Fibroblast of villous mesenchyme (primary cell): Measurements from ENCODE around the gene SLMAP. TPM values are rescaled to one million over a fixed set of nuclear protein-coding genes. Genes with fewer than 3 reads are reported as not detected.

ENCODE experiments used
- DNase-seq: peaks from one replicate; pipeline ENCODE4 v3.0.0-alpha.2; 2010; ENCODE audit warnings: low read depth
- H3K4me3 ChIP-seq: 2 replicates; pipeline ENCODE4 v1.5.1; 2011; ENCODE audit warnings: low read depth, mild to moderate bottlenecking, low read length
- total RNA-seq: library from RNA; depleted of rRNA; stranded (reverse); fragments of >200 nt; gene quantifications from 2 replicates; pipeline ENCODE4 v1.2.3, GENCODE V29; 2012
- TF ChIP-seq, protein P1 (sequence below): IDR thresholded peaks from 2 replicates; pipeline ENCODE4 v1.5.1; 2012; ENCODE audit warnings: low read depth, mild to moderate bottlenecking, low read length; ENCODE audit not compliant: insufficient read depth

SLMAP gene
- total RNA-seq, 1 donor = 77.3 TPM

GRCh38 chr3:57953576-57953975 lies 197.5 kb downstream of the SLMAP start:
- TF ChIP-seq, protein P1, sequence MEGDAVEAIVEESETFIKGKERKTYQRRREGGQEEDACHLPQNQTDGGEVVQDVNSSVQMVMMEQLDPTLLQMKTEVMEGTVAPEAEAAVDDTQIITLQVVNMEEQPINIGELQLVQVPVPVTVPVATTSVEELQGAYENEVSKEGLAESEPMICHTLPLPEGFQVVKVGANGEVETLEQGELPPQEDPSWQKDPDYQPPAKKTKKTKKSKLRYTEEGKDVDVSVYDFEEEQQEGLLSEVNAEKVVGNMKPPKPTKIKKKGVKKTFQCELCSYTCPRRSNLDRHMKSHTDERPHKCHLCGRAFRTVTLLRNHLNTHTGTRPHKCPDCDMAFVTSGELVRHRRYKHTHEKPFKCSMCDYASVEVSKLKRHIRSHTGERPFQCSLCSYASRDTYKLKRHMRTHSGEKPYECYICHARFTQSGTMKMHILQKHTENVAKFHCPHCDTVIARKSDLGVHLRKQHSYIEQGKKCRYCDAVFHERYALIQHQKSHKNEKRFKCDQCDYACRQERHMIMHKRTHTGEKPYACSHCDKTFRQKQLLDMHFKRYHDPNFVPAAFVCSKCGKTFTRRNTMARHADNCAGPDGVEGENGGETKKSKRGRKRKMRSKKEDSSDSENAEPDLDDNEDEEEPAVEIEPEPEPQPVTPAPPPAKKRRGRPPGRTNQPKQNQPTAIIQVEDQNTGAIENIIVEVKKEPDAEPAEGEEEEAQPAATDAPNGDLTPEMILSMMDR = no peak
- no peak overlapping the region for H3K4me3 ChIP-seq
- DNase-seq = no peak

DNA sequence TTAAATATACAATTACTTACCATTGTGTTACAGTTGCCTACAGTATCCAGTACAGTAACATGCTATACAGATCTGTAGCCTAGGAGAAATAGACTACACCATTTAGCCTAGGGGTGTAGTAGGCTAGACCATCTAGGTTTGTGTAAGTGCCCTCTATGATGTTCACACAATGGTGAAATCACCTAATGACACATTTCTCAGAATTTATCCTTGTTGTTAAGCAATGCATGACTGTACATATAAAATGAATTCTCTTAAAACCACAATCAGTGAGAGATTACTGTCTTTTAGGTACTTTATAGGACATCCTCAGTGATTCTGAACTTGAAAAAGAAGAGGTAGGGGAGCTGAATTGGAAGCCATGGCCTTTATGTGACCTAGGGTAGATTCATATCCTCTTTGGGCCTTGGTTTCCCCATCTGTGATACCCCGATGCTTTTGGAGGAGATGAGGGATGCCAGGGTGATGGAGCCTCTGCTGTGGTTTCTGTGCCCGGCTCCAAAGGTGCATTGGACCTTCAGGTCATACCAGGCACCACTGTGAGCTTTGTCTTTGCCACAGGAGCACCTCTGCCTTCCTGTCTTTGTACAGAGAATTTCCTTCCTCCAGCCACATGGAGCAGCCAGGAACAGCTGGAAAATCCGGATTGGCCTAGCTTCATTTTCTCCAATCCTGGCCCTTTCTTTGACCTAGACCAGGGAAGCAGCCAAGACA lies 200.2 kb downstream of the SLMAP start:
- TF ChIP-seq, protein P1 = no peak
- no peak overlapping the region for H3K4me3 ChIP-seq
- DNase-seq = peak; percentile 93

GRCh38 chr3:57956833-57957174 lies 200.7 kb downstream of the SLMAP start:
- H3K4me3 ChIP-seq = no peak overlapping the region
- TF ChIP-seq, protein P1 = no peak
- no peak for DNase-seq

DNA sequence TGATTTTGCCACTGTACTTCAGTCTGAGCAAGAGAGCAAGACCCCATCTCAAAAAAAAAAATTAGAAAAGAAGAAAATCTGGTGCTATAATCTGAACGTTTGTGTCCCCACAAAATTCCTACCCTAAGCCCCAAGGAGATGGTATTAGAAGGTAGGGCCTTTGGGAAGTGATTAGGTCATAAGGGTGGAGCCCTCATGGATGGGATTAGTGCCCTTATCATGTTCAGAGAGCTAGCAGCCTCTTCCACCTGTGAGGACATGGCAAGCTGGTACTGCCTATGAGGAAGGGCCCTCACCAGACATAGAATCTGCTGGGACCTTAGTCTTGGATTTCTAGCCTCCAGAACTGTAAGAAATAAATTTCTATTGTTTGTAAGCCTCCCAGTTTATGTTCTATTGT lies 201.7 kb downstream of the SLMAP start:
- no peak for DNase-seq
- TF ChIP-seq, protein P1 = no peak
- H3K4me3 ChIP-seq = no peak overlapping the region

GRCh38 chr3:57958642-57959422 lies 202.7 kb downstream of the SLMAP start:
- no peak overlapping the region for H3K4me3 ChIP-seq
- peak; percentile 64 for DNase-seq
- TF ChIP-seq, protein P1 = no peak

DNA sequence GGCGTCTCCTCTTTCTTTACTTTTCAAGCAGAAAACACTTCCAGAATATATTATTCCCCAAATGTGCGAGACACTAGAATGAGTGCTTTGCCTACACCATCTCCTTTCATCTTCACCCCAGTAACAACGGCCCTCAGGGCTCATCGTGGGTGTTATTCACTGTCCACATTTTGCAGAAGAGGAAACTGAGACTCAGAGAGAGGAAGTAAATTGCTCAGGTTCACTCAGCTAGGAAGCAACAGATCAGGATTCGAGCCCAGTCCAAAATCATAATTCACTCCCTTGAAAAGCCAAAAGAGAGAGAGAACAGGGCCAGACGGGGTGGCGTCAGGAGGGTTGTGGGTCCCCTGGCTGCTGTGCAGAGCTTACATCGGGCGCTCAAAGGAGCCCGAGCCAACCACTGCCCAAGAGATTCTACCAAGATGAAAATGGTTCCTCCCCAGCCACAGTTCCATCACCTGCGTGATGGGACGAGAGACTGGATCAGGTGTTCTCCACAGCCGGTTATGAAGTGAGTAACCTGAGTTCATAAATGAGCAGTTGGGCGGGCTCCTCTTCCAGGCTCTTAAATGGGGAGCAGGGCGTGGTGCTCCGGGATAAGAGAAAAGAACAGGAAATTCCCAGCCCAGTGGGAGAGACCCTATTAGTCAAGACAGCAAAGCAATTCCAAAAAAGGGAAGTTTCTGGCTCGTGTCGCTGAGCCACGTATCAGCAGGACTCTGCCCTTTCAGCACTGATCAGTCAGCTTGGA lies 203.5 kb downstream of the SLMAP start:
- H3K4me3 ChIP-seq = peak overlapping the region; percentile 23
- TF ChIP-seq, protein P1 = no peak
- peak; percentile 90 for DNase-seq
